ENCODE measurements around the gene SLC34A3. TPM values are rescaled to one million over a fixed set of nuclear protein-coding genes. Genes with fewer than 3 reads are reported as not detected.
"Not testable (repeated sequence)": the region's sequence is repeated elsewhere in the genome, so short reads cannot be mapped to it uniquely, and the experiment has no call there.

SLC34A3 gene
- total and polyA plus RNA-seq, 2 donors (not counting 1 experiment from before 2014, with no cell fraction given): not detected

DNA sequence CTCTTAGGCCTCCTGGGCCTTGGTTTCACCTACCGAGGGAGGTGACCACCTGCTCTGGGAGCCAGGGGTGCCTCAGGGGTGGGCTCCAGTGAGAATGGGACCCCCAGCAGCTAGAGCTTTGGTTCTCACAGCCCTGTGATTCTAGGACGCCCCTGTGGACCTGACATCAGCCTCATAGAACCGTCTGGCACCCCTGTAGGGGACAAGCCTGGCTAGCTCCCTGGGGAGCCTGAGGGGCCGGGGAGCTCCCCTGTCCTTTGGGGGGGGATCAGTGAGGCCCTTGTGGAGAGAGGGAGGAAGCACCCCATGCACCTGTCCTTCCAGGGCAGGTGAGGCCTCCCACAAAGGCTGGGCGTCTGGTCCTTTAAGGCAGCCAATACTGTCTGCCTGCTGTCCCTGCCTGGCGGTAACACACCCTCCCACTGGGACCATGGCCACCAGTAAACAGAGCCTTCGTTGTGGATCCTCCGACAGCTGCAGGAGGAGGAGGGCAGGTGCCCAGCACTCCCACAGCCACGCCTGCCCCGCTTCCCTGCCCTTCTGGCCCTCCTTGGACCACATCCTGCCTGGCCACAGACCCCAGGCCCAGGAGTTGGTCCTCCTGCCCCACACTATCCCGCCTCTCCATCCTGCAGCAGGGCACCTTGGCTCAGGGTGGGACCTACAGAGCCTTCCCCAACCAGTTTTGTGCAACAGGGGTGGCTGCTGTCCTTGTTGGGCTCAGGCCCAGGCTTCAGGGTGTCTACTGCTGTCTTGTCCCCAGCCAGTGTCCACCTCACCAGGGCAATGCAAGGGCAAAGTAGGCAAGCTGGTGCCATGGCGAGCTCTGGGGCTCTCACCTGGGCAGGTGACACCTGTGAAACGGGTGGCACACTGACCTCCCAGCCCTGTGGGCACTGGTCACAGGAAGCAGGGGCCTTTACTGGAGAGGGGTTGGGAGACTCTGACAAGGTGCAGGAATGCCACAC lies 7.3 kb downstream of the SLC34A3 start:
- Histone ChIP-seq H3K9ac (ENCODE audit: low read length) (no peak overlapping the region), H3K36me3 (replicated peaks in 1 of 2; ENCODE audit: control extremely low read depth in 1 of 2, control insufficient read depth in 1 of 2, extremely low read depth in 1 of 2, insufficient read depth in 2 of 2, low read length in 1 of 2) (peaks cover 0 to 12% of the 10 kb centered on the region in 2 experiments), H3K4me3 (ENCODE audit: control extremely low read depth in 1 of 5, extremely low read depth in 1 of 5, insufficient read depth in 1 of 5, low read depth in 2 of 5, low read length in 4 of 5) (no peak overlapping the region), H4K20me1 (ENCODE audit: control insufficient read depth, insufficient read depth, low read length, poor library complexity, severe bottlenecking) (peaks cover 38% of the 10 kb centered on the region), H3K4me1 (ENCODE audit: control insufficient read depth in 2 of 2, insufficient read depth in 2 of 2, low read length in 2 of 2) (peaks cover 47 to 73% of the 10 kb centered on the region in 2 donors), H3K27me3 (replicated peaks in 1 of 4; ENCODE audit: control extremely low read depth in 1 of 4, control insufficient read depth in 3 of 4, insufficient read depth in 4 of 4, low read length in 3 of 4) (peaks cover 0 to 2% (median 0%) of the 10 kb centered on the region in 4 experiments), H2AFZ (ENCODE audit: insufficient read depth, low read depth, low read length, poor library complexity, severe bottlenecking) (no peak overlapping the region), H3K27ac (ENCODE audit: low read length in 2 of 2) (no peak overlapping the region), H3K9me3 (ENCODE audit: control extremely low read depth in 1 of 3, control insufficient read depth in 2 of 3, insufficient read depth in 1 of 3, low read length in 2 of 3) (peaks cover 0 to 3% (median 0%) of the 10 kb centered on the region in 3 donors), H3K4me2 (replicated peaks; ENCODE audit: low read depth, low read length, poor library complexity, severe bottlenecking) (no peak overlapping the region), H3K79me2 (ENCODE audit: control insufficient read depth, insufficient read depth, low read length) (peaks cover 43% of the 10 kb centered on the region)
- intact Hi-C loops (cut with micrococcal nuclease): loop anchor here (2.0 kb wide), 2 partner anchors 119 to 191 kb away; partner anchors contain the start of gene NPDC1
- Mint-ChIP-seq H3K27me3 (no peaks in the 10 kb centered on the region), H3K9me3 (ENCODE audit: insufficient read depth) (no peaks in the 10 kb centered on the region), H3K27ac (no peak overlapping the region), H3K4me3 (no peak overlapping the region), H3K4me1 (peaks cover 49% of the 10 kb centered on the region)
- ChIA-PET POLR2A (interaction anchor here (0.6 kb wide), 1 partner anchor 18 kb away, joined by 3 read pairs; no protein-coding TSS in a partner anchor), CTCF (interaction anchor here (1.1 to 8.9 kb wide), 11 partner anchors 13 to 192 kb away, joined by 3 to 76 read pairs (median 7); partner anchors contain the start of genes ANAPC2, CYSRT1, NPDC1 and RNF208)
- ATAC-seq (ENCODE audit: low read depth) (no peak), DNase-seq (peak; percentile 33)
- WGBS (ENCODE audit: insufficient coverage): 69% methylated on average over 12 of the region's 13 CpGs
- TF ChIP-seq EZH2 (IDR thresholded peaks at IDR 0.05; ENCODE audit: borderline replicate concordance, insufficient read depth, low read depth, low read length, poor library complexity, severe bottlenecking): no peak
- TF ChIP-seq, protein P1, sequence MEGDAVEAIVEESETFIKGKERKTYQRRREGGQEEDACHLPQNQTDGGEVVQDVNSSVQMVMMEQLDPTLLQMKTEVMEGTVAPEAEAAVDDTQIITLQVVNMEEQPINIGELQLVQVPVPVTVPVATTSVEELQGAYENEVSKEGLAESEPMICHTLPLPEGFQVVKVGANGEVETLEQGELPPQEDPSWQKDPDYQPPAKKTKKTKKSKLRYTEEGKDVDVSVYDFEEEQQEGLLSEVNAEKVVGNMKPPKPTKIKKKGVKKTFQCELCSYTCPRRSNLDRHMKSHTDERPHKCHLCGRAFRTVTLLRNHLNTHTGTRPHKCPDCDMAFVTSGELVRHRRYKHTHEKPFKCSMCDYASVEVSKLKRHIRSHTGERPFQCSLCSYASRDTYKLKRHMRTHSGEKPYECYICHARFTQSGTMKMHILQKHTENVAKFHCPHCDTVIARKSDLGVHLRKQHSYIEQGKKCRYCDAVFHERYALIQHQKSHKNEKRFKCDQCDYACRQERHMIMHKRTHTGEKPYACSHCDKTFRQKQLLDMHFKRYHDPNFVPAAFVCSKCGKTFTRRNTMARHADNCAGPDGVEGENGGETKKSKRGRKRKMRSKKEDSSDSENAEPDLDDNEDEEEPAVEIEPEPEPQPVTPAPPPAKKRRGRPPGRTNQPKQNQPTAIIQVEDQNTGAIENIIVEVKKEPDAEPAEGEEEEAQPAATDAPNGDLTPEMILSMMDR (IDR thresholded peaks at IDR 0.05): no peak

DNA sequence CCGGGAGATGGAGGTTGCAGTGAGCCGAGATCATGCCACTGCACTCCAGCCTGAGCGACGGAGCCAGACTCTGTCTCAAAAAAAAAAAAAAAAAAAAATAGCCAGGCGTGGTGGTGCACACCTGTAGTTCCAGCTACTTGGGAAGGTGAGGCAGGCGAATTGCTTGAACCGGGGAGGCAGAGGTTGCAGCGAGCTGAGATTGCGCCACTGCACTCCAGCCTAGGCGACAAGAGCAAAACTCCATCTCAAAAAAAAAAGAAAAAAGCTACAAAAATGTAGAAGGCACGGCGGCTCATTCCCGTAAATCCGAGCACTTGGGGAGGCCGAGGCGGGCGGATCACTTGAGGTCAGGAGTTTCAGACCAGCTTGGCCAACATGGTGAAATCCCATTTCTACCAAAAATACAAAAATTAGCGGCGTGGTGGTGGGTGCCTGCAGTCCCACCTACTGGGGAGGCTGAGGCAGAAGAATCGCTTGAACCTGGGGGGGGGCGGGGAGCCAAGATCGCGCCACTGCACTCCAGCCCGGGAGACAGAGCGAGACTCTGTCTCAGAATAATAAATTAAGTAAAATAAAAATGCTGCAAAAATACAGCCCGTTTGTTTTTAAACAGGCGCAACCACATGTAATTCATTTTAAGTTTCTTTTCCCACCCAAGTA lies 9.0 kb downstream of the SLC34A3 start:
- DNase-seq; H3K9me3 ChIP-seq (ENCODE audit: control extremely low read depth in 1 of 3, control insufficient read depth in 2 of 3, insufficient read depth in 1 of 3, low read length in 2 of 3); H3K27me3 Mint-ChIP-seq; H3K27me3 ChIP-seq (replicated peaks in 1 of 4; ENCODE audit: control extremely low read depth in 1 of 4, control insufficient read depth in 3 of 4, insufficient read depth in 4 of 4, low read length in 3 of 4); ATAC-seq (ENCODE audit: low read depth); H3K9me3 Mint-ChIP-seq (ENCODE audit: insufficient read depth): not testable (repeated sequence)
- Histone ChIP-seq H3K9ac (ENCODE audit: low read length) (peak overlapping the region; percentile 72), H3K4me2 (replicated peaks; ENCODE audit: low read depth, low read length, poor library complexity, severe bottlenecking) (peak overlapping the region; percentile 95), H4K20me1 (ENCODE audit: control insufficient read depth, insufficient read depth, low read length, poor library complexity, severe bottlenecking) (peaks cover 51% of the 10 kb centered on the region), H3K4me1 (ENCODE audit: control insufficient read depth in 2 of 2, insufficient read depth in 2 of 2, low read length in 2 of 2) (peaks cover 42 to 67% of the 10 kb centered on the region in 2 donors), H3K79me2 (ENCODE audit: control insufficient read depth, insufficient read depth, low read length) (peaks cover 58% of the 10 kb centered on the region), H2AFZ (ENCODE audit: insufficient read depth, low read depth, low read length, poor library complexity, severe bottlenecking) (peak overlapping the region; percentile 89), H3K36me3 (replicated peaks in 1 of 2; ENCODE audit: control extremely low read depth in 1 of 2, control insufficient read depth in 1 of 2, extremely low read depth in 1 of 2, insufficient read depth in 2 of 2, low read length in 1 of 2) (peaks cover 0 to 20% of the 10 kb centered on the region in 2 experiments), H3K27ac (ENCODE audit: low read length in 2 of 2) (peak overlapping the region; percentile 55 to 90), H3K4me3 (ENCODE audit: control extremely low read depth in 1 of 5, extremely low read depth in 1 of 5, insufficient read depth in 1 of 5, low read depth in 2 of 5, low read length in 4 of 5) (peak overlapping the region; percentile 50 to 84 (median 73))
- WGBS (ENCODE audit: insufficient coverage): 88% methylated on average over 11 of the region's 27 CpGs
- CTCF ChIA-PET: interaction anchor here (0.6 to 8.9 kb wide), 9 partner anchors 13 to 296 kb away, joined by 3 to 76 read pairs (median 6); partner anchors contain the start of genes ANAPC2, CYSRT1, MAN1B1 and NELFB
- intact Hi-C loops (cut with micrococcal nuclease): loop anchor here (1.0 kb wide), 2 partner anchors 16 to 34 kb away; partner anchors contain the start of genes NDOR1 and TMEM203
- Mint-ChIP-seq H3K4me1 (peaks cover 52% of the 10 kb centered on the region), H3K4me3 (peak overlapping the region; percentile 72), H3K27ac (peak overlapping the region; percentile 41)
- POLR2A ChIA-PET: interaction anchor here (0.5 to 1.7 kb wide), 18 partner anchors 11 to 397 kb away, joined by 3 to 29 read pairs (median 4); partner anchors contain the start of genes AJM1, MAN1B1, NELFB and TOR4A

Measured in B cell (primary cell).